GM18519 (cell line): ENCODE data around the gene EPB42.

Experiments
- ATAC-seq: cut with Tn5 transposase; IDR thresholded peaks from one replicate; pipeline ENCODE4 v1.9.1; 2021; ENCODE audit warnings: mild to moderate bottlenecking, moderate library complexity; ENCODE audit not compliant: unreplicated experiment, low FRiP score

Gene EPB42

GRCh38 chr15:43220991-43221403 is at the start of gene EPB42:
EPB42 (minus strand) TSS chr15:43221018; CDS start chr15:43220825, 193 bp downstream.
- no peak for ATAC-seq

- no peak for ATAC-seq
Observed at GRCh38 chr15:43270113-43270665, 49.4 kb upstream of the EPB42 start.

DNA sequence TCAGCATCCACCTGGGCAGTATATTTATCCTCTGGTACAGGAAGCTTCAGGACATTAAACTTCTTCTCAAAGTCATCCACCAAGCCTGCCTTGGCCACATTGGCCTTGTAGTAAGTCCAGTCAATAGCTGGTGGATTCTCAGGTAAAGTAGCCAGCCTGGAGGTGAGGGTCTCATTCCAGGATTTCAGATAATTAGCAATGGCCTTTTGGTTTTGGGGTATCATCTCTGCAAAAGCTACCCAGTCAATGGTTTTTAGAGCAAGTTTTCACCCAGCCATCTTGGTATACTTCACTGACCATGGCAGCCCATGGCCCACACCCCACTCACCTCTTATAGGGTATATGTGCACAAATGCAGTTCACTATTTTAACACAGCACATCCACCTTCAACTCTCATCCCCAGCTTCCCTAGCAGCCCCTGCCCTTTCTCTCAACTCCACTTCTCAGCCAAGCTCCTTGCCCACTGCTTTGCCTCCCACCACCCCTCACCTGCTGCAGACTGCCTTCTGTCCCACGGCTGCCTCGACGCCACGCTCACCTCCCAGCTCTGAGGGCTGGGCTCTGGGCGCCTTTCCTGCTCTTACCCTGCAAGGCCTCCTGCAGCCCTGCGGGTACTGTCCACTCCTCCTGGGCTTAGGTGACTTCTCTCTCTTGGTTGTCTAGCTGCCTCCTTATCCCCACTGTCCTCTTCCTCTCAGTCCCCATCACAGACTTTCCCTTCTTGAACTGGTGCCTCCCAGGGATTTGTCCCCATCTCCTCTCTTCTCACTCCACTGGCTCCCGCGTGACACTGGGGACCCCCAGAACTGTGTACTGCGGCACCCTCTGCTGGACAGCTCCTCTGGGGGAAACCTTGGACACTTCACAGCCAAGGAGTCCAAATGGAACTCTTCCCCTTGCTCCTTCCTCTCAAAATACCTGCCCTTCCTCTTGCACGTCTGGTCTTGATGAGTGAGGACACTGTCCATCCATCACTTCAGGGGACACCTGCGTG is 47.6 kb upstream of the EPB42 start:
- no peak for ATAC-seq

DNA sequence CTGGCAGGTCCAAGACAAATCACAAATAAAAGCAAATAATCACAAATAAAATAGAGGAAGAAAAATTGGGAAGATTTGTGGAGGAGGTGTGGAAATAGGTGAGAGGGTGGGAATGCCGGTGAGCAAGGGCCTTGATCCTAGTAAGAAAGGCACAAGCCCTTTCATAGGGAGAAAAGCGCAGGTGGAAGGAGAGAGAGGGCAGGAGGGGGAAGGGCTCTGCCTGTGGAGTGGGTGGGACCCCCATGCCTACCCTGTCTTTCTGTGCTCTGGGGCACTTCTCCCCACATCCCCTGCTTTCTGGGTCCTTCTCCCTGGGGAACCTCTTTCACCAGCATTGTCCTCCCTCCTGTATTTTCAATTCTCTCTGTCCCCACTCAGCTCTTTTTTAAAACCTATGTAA is 46.6 kb upstream of the EPB42 start:
- ATAC-seq: no peak

- ATAC-seq: no peak
Observed at GRCh38 chr15:43266834-43267233, 46.0 kb upstream of the EPB42 start, which contains the start of gene TGM5. TGM5 (minus strand) TSS chr15:43266928; CDS start chr15:43266849, 79 bp downstream.

DNA sequence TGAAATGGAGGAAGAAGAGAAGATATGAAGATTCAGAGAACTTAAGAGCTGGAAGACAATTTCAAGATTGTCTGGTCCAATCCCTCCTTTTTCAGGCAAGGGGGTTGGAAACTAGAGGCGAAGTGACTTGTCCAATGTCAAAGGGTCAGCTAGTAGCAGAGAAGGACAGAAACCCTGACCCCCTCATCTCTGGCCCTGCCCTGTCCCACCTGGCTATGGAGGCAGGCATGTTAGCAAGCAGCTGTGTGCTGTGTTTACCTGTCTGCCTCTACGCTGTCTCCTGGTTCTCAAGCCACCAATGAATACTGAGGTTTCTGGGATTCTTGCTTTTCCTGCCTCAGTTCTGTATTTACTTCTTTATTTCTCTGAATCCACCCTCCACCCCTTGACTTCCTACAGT is 45.6 kb upstream of the EPB42 start:
- ATAC-seq: no peak

- ATAC-seq: no peak
Observed at GRCh38 chr15:43260011-43260615, 39.3 kb upstream of the EPB42 start.

DNA sequence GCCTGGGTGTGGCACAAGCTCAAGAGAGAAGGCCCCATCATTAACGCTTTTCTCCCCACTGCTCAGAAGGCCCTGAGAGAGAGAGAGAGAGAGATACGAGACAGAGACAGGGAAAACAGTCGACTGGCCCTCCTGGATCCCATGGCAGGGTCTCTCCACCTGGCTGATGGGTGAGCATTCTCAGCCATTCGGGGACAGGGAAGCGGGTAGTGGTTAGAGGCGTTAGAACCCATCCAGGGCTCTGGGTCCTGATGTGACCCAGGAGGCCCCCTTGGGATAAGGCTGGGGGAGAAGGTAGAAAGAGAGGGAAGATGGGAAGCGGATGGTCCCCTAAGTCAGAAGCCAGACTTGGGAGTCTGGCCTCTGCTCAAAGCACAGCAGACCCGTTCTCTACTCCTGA is 38.0 kb upstream of the EPB42 start:
- ATAC-seq: no peak

DNA sequence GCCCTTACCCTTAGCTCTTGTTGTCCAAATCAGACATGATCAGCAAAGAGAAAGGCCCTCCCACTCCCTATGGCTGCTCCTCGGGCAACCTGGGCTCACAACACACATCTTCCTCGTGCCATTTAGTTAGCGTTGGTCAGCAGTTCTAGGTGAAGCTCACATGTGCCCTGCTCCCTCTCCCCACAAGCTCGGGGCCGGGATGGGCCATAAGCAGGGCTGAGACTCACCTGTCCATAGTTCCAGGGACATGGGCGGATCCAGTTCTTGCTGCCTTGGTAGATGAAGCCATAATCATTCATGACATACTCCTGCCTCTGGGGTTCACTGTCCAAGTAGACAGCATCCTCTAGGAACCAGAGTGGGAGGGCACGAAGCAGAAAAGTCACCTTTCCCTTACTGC is 35.5 kb upstream of the EPB42 start:
- ATAC-seq: no peak

DNA sequence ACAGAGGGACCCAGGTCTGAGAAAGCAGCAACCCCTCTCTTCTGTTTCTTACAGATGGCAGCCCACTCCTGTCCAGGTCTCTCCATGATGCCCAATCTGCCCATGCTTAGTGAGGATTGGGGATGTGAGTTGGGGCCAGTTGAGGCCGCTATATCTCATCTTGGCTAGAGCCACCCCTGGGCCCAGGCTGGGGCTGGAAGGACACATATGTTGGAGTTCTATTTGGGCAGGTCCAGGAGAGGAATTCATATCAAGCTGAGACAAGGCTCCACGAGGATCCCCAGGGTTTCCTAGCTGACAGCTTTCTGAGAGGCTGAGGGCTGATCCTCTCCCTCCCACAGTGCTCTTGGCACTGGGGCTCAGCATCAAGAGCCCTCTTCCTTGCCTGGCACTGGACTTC is 34.6 kb upstream of the EPB42 start:
- ATAC-seq: no peak

DNA sequence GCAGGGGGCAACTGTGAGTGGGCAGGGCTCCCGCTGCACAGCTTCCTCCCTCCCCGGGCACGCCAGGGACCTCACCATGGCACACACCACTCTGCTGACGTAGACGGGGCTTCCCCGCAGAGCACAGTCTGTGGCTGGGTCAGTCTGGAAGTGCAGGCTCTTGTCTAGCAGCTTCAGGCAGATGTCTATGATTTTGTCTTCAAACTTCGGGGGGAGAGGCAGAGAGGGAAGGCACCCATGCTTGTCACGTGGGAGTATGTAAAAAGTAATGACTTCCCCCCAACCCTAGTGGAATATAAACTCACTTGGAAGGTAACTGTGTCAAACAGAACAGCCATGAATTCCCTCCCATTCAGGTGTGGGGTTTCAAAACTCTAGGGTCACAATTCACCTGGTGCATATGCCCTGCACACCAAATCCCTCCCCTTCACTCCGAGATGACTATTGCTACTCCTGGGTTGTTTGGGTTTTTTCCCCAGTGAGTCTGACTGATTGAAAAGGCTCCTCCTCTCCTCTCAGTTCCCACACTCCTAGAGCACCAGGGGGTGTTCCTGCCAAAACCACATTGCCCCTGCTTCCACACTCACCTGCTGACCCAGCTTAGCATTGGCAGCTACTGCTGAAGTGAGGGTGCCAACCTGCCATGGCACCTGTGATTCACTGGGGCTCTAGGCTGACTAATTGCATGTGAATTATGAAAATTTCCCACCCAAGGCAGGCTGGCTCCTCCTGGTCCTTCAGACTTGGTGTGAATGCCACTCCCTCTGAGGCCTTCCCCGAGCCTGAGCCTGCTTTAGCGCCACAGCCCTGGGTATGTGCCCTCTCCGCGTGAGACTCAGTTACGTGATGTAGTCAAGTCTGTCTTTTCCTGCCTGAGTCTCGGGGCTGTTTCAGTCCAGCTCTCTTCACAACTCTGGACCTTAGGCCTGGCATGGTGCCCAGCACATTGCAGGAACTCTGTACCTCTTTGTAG is 32.9 kb upstream of the EPB42 start:
- ATAC-seq: no peak

GRCh38 chr15:43251871-43252250 is 31.0 kb upstream of the EPB42 start:
- no peak for ATAC-seq

- no peak for ATAC-seq
Observed at GRCh38 chr15:43251185-43251870, 30.5 kb upstream of the EPB42 start.

DNA sequence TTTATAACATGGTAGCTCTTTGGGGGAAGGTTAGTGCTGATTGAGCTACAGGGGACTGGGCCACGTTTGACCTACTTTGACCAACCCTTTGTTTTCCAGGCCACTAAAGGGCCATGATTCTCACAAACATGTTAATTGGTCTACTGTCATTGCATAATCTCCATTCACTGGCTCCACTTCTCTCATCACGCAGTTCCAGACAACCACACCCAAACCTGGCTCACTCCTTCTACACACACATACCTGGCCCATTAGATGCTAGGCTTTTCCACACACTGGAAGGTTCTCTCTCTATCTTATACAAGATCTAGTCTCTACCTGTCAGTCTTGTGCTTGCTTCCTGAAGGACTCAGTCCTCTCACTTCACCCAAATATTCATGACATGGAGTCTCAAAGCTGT is 30.0 kb upstream of the EPB42 start:
- no peak for ATAC-seq

DNA sequence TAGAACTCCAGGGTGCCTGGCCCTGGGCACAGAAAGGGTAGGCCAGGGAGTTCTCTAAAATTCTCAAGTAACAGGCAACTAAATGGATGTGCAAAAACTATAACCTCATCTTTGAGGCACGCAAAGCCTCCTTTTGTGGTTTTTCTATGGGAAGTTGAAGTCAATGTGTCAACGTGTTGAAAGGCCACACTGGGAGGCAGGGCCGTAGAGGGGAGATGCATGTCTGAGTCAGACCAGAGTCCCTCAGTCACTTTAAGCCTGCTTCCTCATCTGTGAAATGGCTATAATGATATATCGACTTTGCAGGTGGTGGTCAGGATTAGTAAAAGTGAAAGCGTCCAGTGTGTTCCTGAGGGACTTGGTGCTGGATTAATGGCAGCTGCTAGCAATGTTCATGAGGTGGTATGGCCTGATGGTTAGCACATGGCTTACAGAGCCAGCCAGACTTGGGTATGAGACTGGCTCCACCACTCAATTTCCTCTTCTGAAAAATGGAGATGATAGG is 28.9 kb upstream of the EPB42 start:
- no peak for ATAC-seq

DNA sequence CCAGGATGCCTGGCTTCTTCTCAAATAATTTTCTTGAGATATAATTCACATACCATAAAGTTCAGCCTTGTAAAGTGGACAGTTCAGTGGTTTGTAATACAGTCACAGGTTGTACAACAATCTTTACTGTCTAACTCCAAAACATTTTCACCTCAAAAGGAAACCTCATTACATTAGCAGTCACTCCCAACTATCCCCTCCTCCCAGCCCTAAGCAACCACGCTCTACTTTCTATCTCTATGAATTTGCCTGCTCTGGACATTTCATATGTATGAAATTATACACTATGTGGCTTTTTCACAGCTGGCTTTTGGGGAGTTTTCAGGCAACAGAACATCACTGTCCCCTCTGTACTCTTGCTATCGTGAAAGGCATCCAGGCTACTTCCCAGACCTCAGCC is 28.4 kb upstream of the EPB42 start:
- ATAC-seq: no peak

- ATAC-seq: no peak
Observed at GRCh38 chr15:43246261-43246774, 25.5 kb upstream of the EPB42 start.

- ATAC-seq: no peak
Observed at GRCh38 chr15:43244092-43244491, 23.3 kb upstream of the EPB42 start.

GRCh38 chr15:43243020-43243645 is 22.3 kb upstream of the EPB42 start:
- ATAC-seq: no peak
